HG03354 (cell line): ENCODE measurements around the gene C5orf47.

Experiments
- ATAC-seq: cut with Tn5 transposase; IDR thresholded peaks from one replicate; pipeline ENCODE4 v1.9.1; 2021; ENCODE audit warnings: mild to moderate bottlenecking; ENCODE audit not compliant: unreplicated experiment, poor library complexity, severe bottlenecking

The C5orf47 gene

GRCh38 chr5:173988554-173989431 is at the start of gene C5orf47:
C5orf47 (plus strand) TSS chr5:173989170; CDS start chr5:173989264, 94 bp downstream.
- ATAC-seq, result no peak

GRCh38 chr5:173940269-173940668 is 48.7 kb upstream of the C5orf47 start:
- ATAC-seq, result no peak

GRCh38 chr5:173941102-173941501 is 47.9 kb upstream of the C5orf47 start:
- no peak for ATAC-seq

GRCh38 chr5:173941758-173942401 is 47.1 kb upstream of the C5orf47 start:
- no peak for ATAC-seq

- ATAC-seq, result no peak
These were observed 44.5 kb upstream of the C5orf47 start for GRCh38 chr5:173944511-173944910.

- ATAC-seq, result no peak
These were observed 43.8 kb upstream of the C5orf47 start for GRCh38 chr5:173945160-173945559.

- ATAC-seq, result no peak
These were observed 42.6 kb upstream of the C5orf47 start for GRCh38 chr5:173946323-173946722.

- no peak for ATAC-seq
These were observed 38.1 kb upstream of the C5orf47 start for GRCh38 chr5:173950829-173951228.

- no peak for ATAC-seq
These were observed 35.4 kb upstream of the C5orf47 start for GRCh38 chr5:173953528-173954090.

- ATAC-seq, result peak; percentile 93
These were observed 34.1 kb upstream of the C5orf47 start for GRCh38 chr5:173954671-173955521.

- no peak for ATAC-seq
These were observed 28.0 kb upstream of the C5orf47 start for GRCh38 chr5:173960986-173961385.

- ATAC-seq, result no peak
These were observed 27.6 kb upstream of the C5orf47 start for GRCh38 chr5:173961418-173961817.

- no peak for ATAC-seq
These were observed 26.5 kb upstream of the C5orf47 start for GRCh38 chr5:173962436-173962972.

- ATAC-seq, result no peak
These were observed 25.7 kb upstream of the C5orf47 start for GRCh38 chr5:173963182-173963838.

- no peak for ATAC-seq
These were observed 25.0 kb upstream of the C5orf47 start for GRCh38 chr5:173963867-173964441.

GRCh38 chr5:173964506-173964905 is 24.5 kb upstream of the C5orf47 start:
- ATAC-seq, result no peak

- no peak for ATAC-seq
These were observed 21.7 kb upstream of the C5orf47 start for GRCh38 chr5:173967241-173967640.

GRCh38 chr5:173968154-173968797 is 20.7 kb upstream of the C5orf47 start:
- ATAC-seq, result no peak
